Measurements from ENCODE around the gene ENAH. TPM values are rescaled to one million over a fixed set of nuclear protein-coding genes. Genes with fewer than 3 reads are reported as not detected.

ENAH gene
- total and polyA plus RNA-seq, 8 donors: 8.0 to 62.8 (median 31.9) TPM

GRCh38 chr1:225549821-225550220 lies 103.1 kb downstream of the ENAH start:
- H3K9me3 ChIP-seq: no peaks in the 10 kb centered on the region
- H3K27ac ChIP-seq: no peak overlapping the region
- no peak for FAIRE-seq
- intact Hi-C loops (cut with DNase I): loop anchor here in 2 of 3 donors (10.0 kb wide), 1 partner anchor 225 kb away; the partner anchor contains the start of gene SRP9 (in 2 of the 2)
- H3K4me3 ChIP-seq: no peak overlapping the region
- H3K36me3 ChIP-seq: no peaks in the 10 kb centered on the region
- no peaks in the 10 kb centered on the region for H3K27me3 ChIP-seq
- DNase-seq: no peak
- H3K4me1 ChIP-seq: no peaks in the 10 kb centered on the region
- ATAC-seq: no peak
- 89 to 96% methylated on average over 2 of the region's 2 CpGs for WGBS, 2 donors
- TF ChIP-seq CTCF (IDR thresholded peaks at IDR 0.05): no peak

GRCh38 chr1:225548140-225548857 lies 104.6 kb downstream of the ENAH start:
- Histone ChIP-seq H3K4me1 (no peaks in the 10 kb centered on the region), H3K27me3 (no peaks in the 10 kb centered on the region), H3K4me3 (no peak overlapping the region), H3K27ac (no peak overlapping the region), H3K9me3 (no peaks in the 10 kb centered on the region), H3K36me3 (no peaks in the 10 kb centered on the region)
- intact Hi-C loops (cut with DNase I): no loop called here
- no peak for TF ChIP-seq CTCF (IDR thresholded peaks at IDR 0.05)
- ATAC-seq: no peak
- no peak for FAIRE-seq
- no peak for DNase-seq
- WGBS, 2 donors: 86 to 88% methylated on average over 4 of the region's 4 CpGs

- no peak for ATAC-seq
- no peak for DNase-seq
- Histone ChIP-seq H3K9me3 (no peaks in the 10 kb centered on the region), H3K27ac (no peak overlapping the region), H3K36me3 (no peaks in the 10 kb centered on the region), H3K4me1 (no peaks in the 10 kb centered on the region), H3K27me3 (no peaks in the 10 kb centered on the region), H3K4me3 (no peak overlapping the region)
- 85 to 89% methylated on average over 2 of the region's 2 CpGs for WGBS, 2 donors
- no peak for FAIRE-seq
- intact Hi-C loops (cut with DNase I): no loop called here
- no peak for TF ChIP-seq CTCF (IDR thresholded peaks at IDR 0.05)
Observed at GRCh38 chr1:225545649-225546048, 107.3 kb downstream of the ENAH start.

- intact Hi-C loops (cut with DNase I): no loop called here
- H3K27ac ChIP-seq: no peak overlapping the region
- 68 to 71% methylated on average over 1 of the region's 1 CpG for WGBS, 2 donors
Observed at GRCh38 chr1:225544924-225545323, 108.0 kb downstream of the ENAH start.

More at GRCh38 chr1:225544924-225545323, 108.0 kb downstream of the ENAH start:
- Histone ChIP-seq H3K9me3 (no peaks in the 10 kb centered on the region), H3K4me3 (no peak overlapping the region), H3K36me3 (no peaks in the 10 kb centered on the region), H3K27me3 (no peaks in the 10 kb centered on the region), H3K4me1 (no peaks in the 10 kb centered on the region)
- FAIRE-seq: no peak
- ATAC-seq: no peak
- DNase-seq: no peak
- no peak for TF ChIP-seq CTCF (IDR thresholded peaks at IDR 0.05)

All from pancreas (tissue), 10 donors.